Fibroblast of lung (primary cell): ENCODE measurements around the gene PIAS4. TPM values are rescaled to one million over a fixed set of nuclear protein-coding genes. Genes with fewer than 3 reads are reported as not detected.

Source experiments
- DNase-seq, 2 donors: peaks; one replicate each; pipeline versions ENCODE4 v3.0.0 to v3.0.0-alpha.2; 2010; ENCODE audit warnings: low read depth in 2 of 2
- H2AFZ ChIP-seq: 2 replicates; pipeline ENCODE4 v1.5.1; 2012; ENCODE audit warnings: low read length, control low read depth, inconsistent platforms
- H3K27ac ChIP-seq: 2 replicates; pipeline ENCODE4 v1.5.1; 2011; ENCODE audit warnings: low read length, control low read depth; ENCODE audit not compliant: insufficient read depth
- H3K27me3 ChIP-seq: 2 replicates; pipeline ENCODE4 v1.5.1; 2011; ENCODE audit warnings: mild to moderate bottlenecking, low read length; ENCODE audit not compliant: control insufficient read depth, insufficient read depth
- H3K36me3 ChIP-seq: 2 replicates; pipeline ENCODE4 v1.5.1; 2011; ENCODE audit warnings: low read length; ENCODE audit not compliant: control insufficient read depth, insufficient read depth
- H3K4me1 ChIP-seq: 2 replicates; pipeline ENCODE4 v1.5.1; 2011; ENCODE audit warnings: low read length; ENCODE audit not compliant: control insufficient read depth, insufficient read depth; ENCODE audit errors: extremely low read depth
- H3K4me2 ChIP-seq: 2 replicates; pipeline ENCODE4 v1.5.1; 2011; ENCODE audit warnings: low read length, control low read depth; ENCODE audit not compliant: insufficient read depth; ENCODE audit errors: extremely low read depth
- H3K4me3 ChIP-seq, 4 experiments: fragments of 200-600 bp in 1 of 4; sonication (generic) in 1 of 4; replicated peaks in 1 of 4; 2 replicates each; pipeline ENCODE4 v1.5.1; 2011 to 2016; ENCODE audit warnings: low read length in 4 of 4, low read depth in 3 of 4, mild to moderate bottlenecking in 3 of 4, control low read depth in 2 of 4, inconsistent platforms in 1 of 4, mixed read lengths in 1 of 4; ENCODE audit not compliant: insufficient read depth in 1 of 4; ENCODE audit errors: control extremely low read depth in 1 of 4
- H3K79me2 ChIP-seq: 2 replicates; pipeline ENCODE4 v1.5.1; 2012; ENCODE audit warnings: mild to moderate bottlenecking, low read length, inconsistent platforms; ENCODE audit not compliant: control insufficient read depth, insufficient read depth
- H3K9ac ChIP-seq: 2 replicates; pipeline ENCODE4 v1.5.1; 2011; ENCODE audit warnings: mild to moderate bottlenecking, low read length, control low read depth; ENCODE audit not compliant: insufficient read depth
- H3K9me3 ChIP-seq: 2 replicates; pipeline ENCODE4 v1.5.1; 2012; ENCODE audit warnings: low read depth, low read length; ENCODE audit not compliant: control insufficient read depth, insufficient read depth
- H4K20me1 ChIP-seq: 2 replicates; pipeline ENCODE4 v1.5.1; 2011; ENCODE audit warnings: low read length; ENCODE audit not compliant: control insufficient read depth, insufficient read depth; ENCODE audit errors: extremely low read depth
- CTCF ChIP-seq, 2 donors: IDR thresholded peaks in 1 of 2; conservative IDR thresholded peaks in 1 of 2; 1 replicate in 1 of 2; 2 replicates in 1 of 2; pipeline ENCODE4 v1.5.1; 2011 to 2012; ENCODE audit warnings: low read length in 2 of 2, control low read depth in 1 of 2, inconsistent platforms in 1 of 2, low read depth in 1 of 2, mild to moderate bottlenecking in 1 of 2
- EZH2 ChIP-seq: IDR thresholded peaks from 2 replicates; pipeline ENCODE4 v1.5.1; 2012; ENCODE audit warnings: low read length, control low read depth, mild to moderate bottlenecking; ENCODE audit errors: missing control alignments
- polyA plus RNA-seq, 2 donors: library from polyadenylated mRNA; depleted of rRNA in 1 of 2; stranded (reverse) in 1 of 2; unstranded in 1 of 2; fragments of >200 nt; gene quantifications; 2 replicates each; pipeline ENCODE4 v1.2.1, GENCODE V29; 2011 to 2012; ENCODE audit warnings: missing spikeins in 1 of 2
- total RNA-seq: library from RNA; depleted of rRNA; stranded (reverse); fragments of >200 nt; gene quantifications from 2 replicates; pipeline ENCODE4 v1.2.1, GENCODE V29; 2014

PIAS4 gene
- total and polyA plus RNA-seq, 2 donors (not counting 1 experiment from before 2014, with no cell fraction given): 6.6 to 14.9 TPM

- H3K9ac ChIP-seq: no peak overlapping the region
Measured at GRCh38 chr19:4030981-4031380, 23.4 kb downstream of the PIAS4 start.

GRCh38 chr19:4031420-4031819 lies 23.9 kb downstream of the PIAS4 start:
- Histone ChIP-seq H3K27me3 (no peaks in the 10 kb centered on the region), H2AFZ (no peak overlapping the region), H3K9ac (no peak overlapping the region), H3K79me2 (no peaks in the 10 kb centered on the region), H3K27ac (no peak overlapping the region), H3K4me2 (no peak overlapping the region), H3K36me3 (peaks cover 24% of the 10 kb centered on the region), H3K4me1 (no peaks in the 10 kb centered on the region), H3K4me3 (no peak overlapping the region), H3K9me3 (no peaks in the 10 kb centered on the region), H4K20me1 (no peaks in the 10 kb centered on the region)
- DNase-seq: no peak
- TF ChIP-seq CTCF (conservative IDR thresholded peaks at IDR 0.05 in 1 of 2, IDR thresholded peaks at IDR 0.05 in 1 of 2; ENCODE audit: low read depth in 1 of 2, low read length in 2 of 2) (no peak), EZH2 (no peak)

More at GRCh38 chr19:4030981-4031380, 23.4 kb downstream of the PIAS4 start:
- H3K4me1 ChIP-seq: no peaks in the 10 kb centered on the region
- H3K27me3 ChIP-seq: no peaks in the 10 kb centered on the region
- no peak overlapping the region for H2AFZ ChIP-seq
- H3K9me3 ChIP-seq: no peaks in the 10 kb centered on the region
- no peak overlapping the region for H3K4me2 ChIP-seq
- H3K36me3 ChIP-seq: peaks cover 24% of the 10 kb centered on the region
- no peak overlapping the region for H3K27ac ChIP-seq
- no peak overlapping the region for H3K4me3 ChIP-seq
- no peaks in the 10 kb centered on the region for H4K20me1 ChIP-seq
- no peak for DNase-seq
- no peaks in the 10 kb centered on the region for H3K79me2 ChIP-seq
- TF ChIP-seq EZH2: no peak
- TF ChIP-seq CTCF (conservative IDR thresholded peaks at IDR 0.05 in 1 of 2, IDR thresholded peaks at IDR 0.05 in 1 of 2; ENCODE audit: low read depth in 1 of 2, low read length in 2 of 2): no peak

- H3K9ac ChIP-seq: no peak overlapping the region
- H3K9me3 ChIP-seq: peaks cover 1% of the 10 kb centered on the region
- no peaks in the 10 kb centered on the region for H3K4me1 ChIP-seq
- H3K27me3 ChIP-seq: no peaks in the 10 kb centered on the region
- DNase-seq: no peak
- TF ChIP-seq EZH2 (no peak), CTCF (conservative IDR thresholded peaks at IDR 0.05 in 1 of 2, IDR thresholded peaks at IDR 0.05 in 1 of 2; ENCODE audit: low read depth in 1 of 2, low read length in 2 of 2) (no peak)
- peaks cover 3% of the 10 kb centered on the region for H3K79me2 ChIP-seq
- no peak overlapping the region for H3K27ac ChIP-seq
- no peak overlapping the region for H3K4me2 ChIP-seq
- H3K36me3 ChIP-seq: peaks cover 32% of the 10 kb centered on the region
- H4K20me1 ChIP-seq: no peaks in the 10 kb centered on the region
- no peak overlapping the region for H2AFZ ChIP-seq
- no peak overlapping the region for H3K4me3 ChIP-seq
Measured at GRCh38 chr19:4032436-4032835, 24.9 kb downstream of the PIAS4 start.
